Activated CD4-positive, alpha-beta T cell treated with anti-CD3 and anti-CD28 coated beads, Interleukin-2, amount 10 ng/mL, durations not matched to agents 7 days and 5 days (primary cell): ENCODE measurements around the gene PRXL2B. TPM values are rescaled to one million over a fixed set of nuclear protein-coding genes. Genes with fewer than 3 reads are reported as not detected.
"Not testable (repeated sequence)": the region's sequence is repeated elsewhere in the genome, so short reads cannot be mapped to it uniquely, and the experiment has no call there.

Source experiments
- CTCF ChIA-PET: fragments of 350-600 bp; sonication (Branson Sonifier 250); formaldehyde crosslinking; loops from one replicate; lab custom pipeline; 2021; ENCODE audit warnings: antibody characterized with exemption; lab: Charles Lee
- POLR2A ChIA-PET: fragments of 350-600 bp; sonication (Branson Sonifier 250); formaldehyde crosslinking; loops from one replicate; lab custom pipeline; 2021; ENCODE audit warnings: antibody characterized with exemption; lab: Charles Lee
- DNase-seq: peaks from one replicate; pipeline ENCODE4 v3.0.0-alpha.2; 2020
- H3K27ac Mint-ChIP-seq: one replicate; pipeline ENCODE4 v1.8.0; 2021; ENCODE audit warnings: mild to moderate bottlenecking, moderate library complexity, mixed read lengths
- H3K27me3 Mint-ChIP-seq: one replicate; pipeline ENCODE4 v1.8.0; 2021; ENCODE audit warnings: mixed read lengths
- H3K36me3 Mint-ChIP-seq: one replicate; pipeline ENCODE4 v1.8.0; 2021; ENCODE audit warnings: low read depth, mixed read lengths
- H3K4me1 Mint-ChIP-seq: one replicate; pipeline ENCODE4 v1.8.0; 2021; ENCODE audit warnings: mixed read lengths
- H3K4me3 Mint-ChIP-seq: one replicate; pipeline ENCODE4 v1.8.0; 2021; ENCODE audit warnings: mild to moderate bottlenecking, moderate library complexity, mixed read lengths
- H3K9me3 Mint-ChIP-seq: one replicate; pipeline ENCODE4 v1.8.0; 2021; ENCODE audit warnings: mixed read lengths
- total RNA-seq, 2 experiments: library from RNA; stranded (reverse); gene quantifications; one replicate each; pipeline ENCODE4 v1.2.3, GENCODE V29; 2021

The PRXL2B gene
- total RNA-seq, 2 experiments from 2014 or later = 25.2 to 33.3 TPM

- POLR2A ChIA-PET = no interaction called here
These were observed 41.5 kb upstream of the PRXL2B start for GRCh38 chr1:2544875-2545640.

GRCh38 chr1:2545754-2546514, 40.6 kb upstream of the PRXL2B start:
- Mint-ChIP-seq H3K4me1 (peaks cover 33% of the 10 kb centered on the region), H3K27ac (peak overlapping the region; percentile 97), H3K9me3 (no peaks in the 10 kb centered on the region), H3K36me3 (no peaks in the 10 kb centered on the region), H3K27me3 (peaks cover 3% of the 10 kb centered on the region), H3K4me3 (peak overlapping the region; percentile 87)
- ChIA-PET POLR2A (interaction anchor here (0.7 to 0.9 kb wide), 2 partner anchors 15 to 20 kb away, joined by 3 read pairs; partner anchors contain the start of gene PANK4), CTCF (interaction anchor here (1.3 to 4.5 kb wide), 4 partner anchors 13 to 39 kb away, joined by 3 to 36 read pairs (median 5); partner anchors contain the start of gene PRXL2B)
- DNase-seq = peak; percentile 91

More at GRCh38 chr1:2544875-2545640, 41.5 kb upstream of the PRXL2B start:
- no peak overlapping the region for H3K4me3 Mint-ChIP-seq
- no peaks in the 10 kb centered on the region for H3K9me3 Mint-ChIP-seq
- CTCF ChIA-PET = interaction anchor here (1.0 to 4.5 kb wide), 4 partner anchors 12 to 40 kb away, joined by 3 to 36 read pairs (median 4); partner anchors contain the start of gene PRXL2B
- H3K27me3 Mint-ChIP-seq = peaks cover 3% of the 10 kb centered on the region
- H3K27ac Mint-ChIP-seq = peak overlapping the region; percentile 31
- no peak for DNase-seq
- H3K4me1 Mint-ChIP-seq = peaks cover 32% of the 10 kb centered on the region
- no peaks in the 10 kb centered on the region for H3K36me3 Mint-ChIP-seq

GRCh38 chr1:2546515-2547209, 39.9 kb upstream of the PRXL2B start:
- peak overlapping the region; percentile 87 for H3K4me3 Mint-ChIP-seq
- POLR2A ChIA-PET = interaction anchor here (0.9 to 2.1 kb wide), 4 partner anchors 9 to 132 kb away, joined by 3 to 7 read pairs (median 4); partner anchors contain the start of genes PANK4 and TNFRSF14
- CTCF ChIA-PET = interaction anchor here (0.8 to 4.5 kb wide), 8 partner anchors 10 to 355 kb away, joined by 3 to 36 read pairs (median 7); partner anchors contain the start of genes FAAP20, PRXL2B and TNFRSF14

GRCh38 chr1:2547210-2548067, 39.1 kb upstream of the PRXL2B start:
- Mint-ChIP-seq H3K4me3 (peak overlapping the region; percentile 87), H3K4me1 (peaks cover 37% of the 10 kb centered on the region), H3K27ac (peak overlapping the region; percentile 97), H3K9me3 (no peaks in the 10 kb centered on the region), H3K36me3 (no peaks in the 10 kb centered on the region), H3K27me3 (no peaks in the 10 kb centered on the region)
- CTCF ChIA-PET = interaction anchor here (0.7 to 4.5 kb wide), 18 partner anchors 9 to 356 kb away, joined by 3 to 36 read pairs (median 5); partner anchors contain the start of genes FAAP20, PANK4, PEX10 and PRXL2B
- peak; percentile 63 for DNase-seq
- POLR2A ChIA-PET = interaction anchor here (1.1 to 2.1 kb wide), 3 partner anchors 9 to 133 kb away, joined by 3 to 7 read pairs (median 5); partner anchors contain the start of gene TNFRSF14

More at GRCh38 chr1:2546515-2547209, 39.9 kb upstream of the PRXL2B start:
- peak overlapping the region; percentile 97 for H3K27ac Mint-ChIP-seq
- H3K4me1 Mint-ChIP-seq = peaks cover 39% of the 10 kb centered on the region
- H3K36me3 Mint-ChIP-seq = no peaks in the 10 kb centered on the region
- peaks cover 1% of the 10 kb centered on the region for H3K27me3 Mint-ChIP-seq
- H3K9me3 Mint-ChIP-seq = no peaks in the 10 kb centered on the region
- DNase-seq = peak; percentile 93

- no peaks in the 10 kb centered on the region for H3K36me3 Mint-ChIP-seq
- ChIA-PET CTCF (interaction anchor here (0.8 to 4.5 kb wide), 18 partner anchors 8 to 353 kb away, joined by 3 to 36 read pairs (median 5); partner anchors contain the start of genes FAAP20, PANK4, PEX10 and PRXL2B), POLR2A (interaction anchor here (0.7 to 2.1 kb wide), 4 partner anchors 8 to 263 kb away, joined by 3 to 7 read pairs (median 3); partner anchors contain the start of genes PRXL2B and TNFRSF14)
- H3K4me1 Mint-ChIP-seq = peaks cover 37% of the 10 kb centered on the region
- peak overlapping the region; percentile 87 for H3K4me3 Mint-ChIP-seq
- H3K27me3 Mint-ChIP-seq = no peaks in the 10 kb centered on the region
- H3K9me3 Mint-ChIP-seq = no peaks in the 10 kb centered on the region
- H3K27ac Mint-ChIP-seq = peak overlapping the region; percentile 97
- DNase-seq = peak; percentile 87
These were observed 38.4 kb upstream of the PRXL2B start for GRCh38 chr1:2548068-2548589.

GRCh38 chr1:2549367-2550029, 37.1 kb upstream of the PRXL2B start:
- POLR2A ChIA-PET, H3K9me3 Mint-ChIP-seq, H3K27me3 Mint-ChIP-seq, DNase-seq, CTCF ChIA-PET, H3K36me3 Mint-ChIP-seq: not testable (repeated sequence)
- Mint-ChIP-seq H3K4me1 (peaks cover 39% of the 10 kb centered on the region), H3K27ac (peak overlapping the region; percentile 97), H3K4me3 (peak overlapping the region; percentile 87)

- CTCF ChIA-PET = not testable (repeated sequence)
These were observed 36.2 kb upstream of the PRXL2B start for GRCh38 chr1:2550309-2550861.

GRCh38 chr1:2551544-2551943, 35.0 kb upstream of the PRXL2B start:
- DNase-seq, POLR2A ChIA-PET, H3K27me3 Mint-ChIP-seq, H3K36me3 Mint-ChIP-seq, CTCF ChIA-PET, H3K9me3 Mint-ChIP-seq, H3K4me3 Mint-ChIP-seq: not testable (repeated sequence)
- Mint-ChIP-seq H3K4me1 (peaks cover 53% of the 10 kb centered on the region), H3K27ac (peak overlapping the region; percentile 50)

More at GRCh38 chr1:2550309-2550861, 36.2 kb upstream of the PRXL2B start:
- peaks cover 44% of the 10 kb centered on the region for H3K4me1 Mint-ChIP-seq
- H3K4me3 Mint-ChIP-seq, H3K9me3 Mint-ChIP-seq, H3K36me3 Mint-ChIP-seq, H3K27me3 Mint-ChIP-seq, POLR2A ChIA-PET, DNase-seq: not testable (repeated sequence)
- H3K27ac Mint-ChIP-seq = peak overlapping the region; percentile 85

- H3K27me3 Mint-ChIP-seq = no peaks in the 10 kb centered on the region
- ChIA-PET POLR2A (no interaction called here), CTCF (no interaction called here)
- H3K4me3 Mint-ChIP-seq = no peak overlapping the region
- H3K27ac Mint-ChIP-seq = no peak overlapping the region
- no peaks in the 10 kb centered on the region for H3K9me3 Mint-ChIP-seq
- no peak for DNase-seq
- peaks cover 9% of the 10 kb centered on the region for H3K36me3 Mint-ChIP-seq
- peaks cover 53% of the 10 kb centered on the region for H3K4me1 Mint-ChIP-seq
These were observed 34.4 kb upstream of the PRXL2B start for GRCh38 chr1:2552189-2552588.

GRCh38 chr1:2553076-2553475, 33.5 kb upstream of the PRXL2B start:
- H3K27me3 Mint-ChIP-seq, DNase-seq, H3K36me3 Mint-ChIP-seq, H3K27ac Mint-ChIP-seq, CTCF ChIA-PET, POLR2A ChIA-PET, H3K9me3 Mint-ChIP-seq, H3K4me3 Mint-ChIP-seq: not testable (repeated sequence)
- H3K4me1 Mint-ChIP-seq = peaks cover 53% of the 10 kb centered on the region
